GM18867 (cell line): ENCODE measurements around the gene DAZAP1.

Experiments
- ATAC-seq: cut with Tn5 transposase; IDR thresholded peaks from one replicate; pipeline ENCODE4 v1.9.1; 2021; ENCODE audit warnings: mild to moderate bottlenecking, moderate library complexity; ENCODE audit not compliant: unreplicated experiment

DAZAP1 gene

DNA sequence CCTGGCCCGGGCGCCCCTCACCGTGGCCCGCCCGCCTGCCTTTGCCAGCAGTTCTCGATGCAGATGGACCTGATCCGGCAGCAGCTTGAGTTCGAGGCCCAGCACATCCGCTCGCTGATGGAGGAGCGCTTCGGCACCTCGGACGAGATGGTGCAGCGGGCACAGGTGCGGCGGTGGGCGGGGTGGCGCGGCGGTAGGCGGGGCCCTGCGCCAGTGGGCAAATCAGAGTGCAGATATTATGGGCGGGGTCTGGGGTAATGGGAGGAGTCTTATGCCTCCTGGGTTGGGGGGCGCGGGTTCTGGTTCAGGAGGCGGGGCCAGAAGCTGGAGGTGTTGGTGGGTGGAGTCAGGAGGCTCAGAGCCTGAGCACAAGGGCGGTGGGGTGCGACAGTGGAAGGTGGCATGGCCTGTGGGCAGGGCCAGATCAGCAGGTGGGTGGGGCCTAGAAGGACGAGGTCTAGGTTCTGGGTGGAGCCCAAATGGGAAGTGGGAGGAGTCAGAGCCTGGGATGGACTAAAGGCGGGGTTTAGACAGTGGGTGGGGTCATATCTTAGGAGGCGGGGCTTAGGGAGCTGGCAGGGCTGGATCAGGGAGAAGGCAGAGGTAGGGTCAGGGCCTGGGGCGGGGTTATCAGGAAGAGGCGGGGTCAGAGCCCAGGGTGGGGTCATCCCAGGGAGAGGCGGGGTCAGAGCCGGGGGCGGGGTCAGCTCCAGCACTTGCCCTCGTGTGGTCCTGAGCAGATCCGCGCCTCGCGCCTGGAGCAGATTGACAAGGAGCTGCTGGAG is 48.1 kb downstream of the DAZAP1 start:
- ATAC-seq: no peak

DNA sequence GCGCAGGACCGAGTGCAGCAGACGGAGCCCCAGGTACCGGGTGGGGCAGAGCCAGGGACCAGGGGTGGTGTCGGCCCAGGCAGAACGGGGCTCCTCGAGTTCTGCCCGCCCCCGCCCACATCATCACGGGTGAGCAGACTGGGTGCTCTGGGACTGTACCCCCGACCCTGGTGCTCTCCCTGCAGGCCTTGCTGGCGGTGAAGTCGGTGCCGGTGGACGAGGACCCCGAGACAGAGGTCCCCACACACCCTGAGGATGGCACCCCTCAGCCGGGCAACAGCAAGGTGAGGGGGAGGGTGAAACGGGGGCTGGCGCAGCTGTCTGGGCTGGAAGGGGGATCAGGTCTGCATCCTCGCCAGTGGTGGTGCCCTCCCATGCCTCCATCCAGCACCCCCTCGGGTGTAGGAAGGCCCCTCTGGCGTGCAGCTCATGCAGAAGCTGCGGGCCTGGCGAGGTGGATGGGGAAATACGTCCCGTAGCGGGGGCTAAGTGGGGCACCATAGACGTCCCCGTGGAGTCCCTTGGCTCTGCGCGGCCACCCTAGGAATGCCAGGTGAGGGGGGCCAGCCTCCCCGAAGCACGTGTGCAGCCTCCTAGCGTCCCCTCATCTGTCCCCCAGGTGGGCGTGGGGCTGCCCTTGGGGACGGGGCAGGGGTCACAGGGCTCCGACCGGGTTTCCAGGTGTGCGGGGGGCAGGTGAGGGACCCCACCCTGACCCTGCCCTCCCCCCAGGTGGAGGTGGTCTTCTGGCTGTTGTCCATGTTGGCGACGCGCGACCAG is 48.9 kb downstream of the DAZAP1 start:
- no peak for ATAC-seq

DNA sequence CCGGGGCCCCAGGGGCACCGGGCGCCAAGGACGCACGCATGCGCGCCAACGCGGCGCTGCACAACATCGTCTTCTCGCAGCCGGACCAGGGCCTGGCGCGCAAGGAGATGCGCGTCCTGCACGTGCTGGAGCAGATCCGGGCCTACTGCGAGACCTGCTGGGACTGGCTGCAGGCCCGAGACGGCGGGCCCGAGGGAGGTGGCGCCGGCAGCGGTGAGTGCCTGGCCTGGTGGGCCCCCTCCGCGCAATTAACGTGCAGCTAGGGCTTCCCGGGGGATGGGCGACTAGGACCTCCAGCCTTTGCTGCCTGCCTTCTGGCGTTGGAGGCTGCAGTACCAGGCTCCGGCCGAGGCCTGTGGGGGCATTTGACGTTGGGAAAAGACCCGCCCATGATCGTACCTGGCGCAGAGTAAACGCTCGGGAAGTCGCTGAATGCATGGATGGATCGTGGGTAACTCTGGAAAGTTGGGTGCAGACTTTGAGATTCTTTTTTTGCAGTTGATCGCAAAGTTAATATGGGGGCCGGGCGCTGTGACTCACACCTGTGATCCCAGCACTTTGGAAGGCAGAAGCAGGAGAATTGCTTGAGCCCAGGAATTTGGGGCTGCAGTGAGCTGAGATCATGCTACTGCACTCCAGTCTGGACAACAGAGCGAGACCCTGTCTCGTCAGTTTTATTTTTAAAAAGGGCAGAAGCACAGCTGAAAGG is 49.8 kb downstream of the DAZAP1 start:
- ATAC-seq: no peak

DNA sequence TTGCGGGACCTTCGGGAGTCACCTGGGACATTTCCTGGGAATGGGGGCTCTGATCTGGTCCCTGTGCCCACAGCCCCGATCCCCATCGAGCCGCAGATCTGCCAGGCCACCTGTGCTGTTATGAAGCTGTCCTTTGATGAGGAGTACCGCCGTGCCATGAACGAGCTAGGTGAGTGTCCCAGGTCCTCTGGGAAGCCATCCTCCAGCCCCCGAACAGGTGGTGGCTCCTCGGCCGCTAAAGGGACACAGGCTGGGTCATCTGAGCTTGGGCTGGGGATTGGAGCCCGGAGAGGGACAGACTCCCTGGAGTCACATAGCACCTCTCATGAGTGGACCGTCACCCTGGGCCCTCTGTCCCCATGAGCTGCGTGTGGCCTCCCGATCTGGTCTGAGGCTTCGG is 50.5 kb downstream of the DAZAP1 start:
- ATAC-seq: no peak

DNA sequence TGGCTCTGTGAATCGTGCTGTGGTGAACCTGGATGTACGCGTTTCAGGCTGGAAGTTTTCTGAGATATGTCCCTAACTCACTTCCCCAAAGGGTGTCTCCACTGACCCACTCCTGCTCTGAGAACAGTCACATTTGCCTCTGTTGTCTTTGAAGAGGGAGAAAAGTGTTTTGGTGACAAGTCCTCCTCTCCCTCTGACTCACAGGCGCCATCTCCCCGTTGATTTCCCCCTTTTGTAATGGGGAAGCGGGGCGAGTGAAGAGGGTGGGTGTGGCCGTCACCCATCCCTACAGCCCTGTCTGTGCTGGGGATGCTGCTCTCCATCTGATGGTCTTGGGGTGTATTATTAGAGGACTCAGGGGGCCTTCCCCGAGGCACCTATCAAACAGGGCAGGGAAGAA is 52.1 kb downstream of the DAZAP1 start:
- no peak for ATAC-seq

DNA sequence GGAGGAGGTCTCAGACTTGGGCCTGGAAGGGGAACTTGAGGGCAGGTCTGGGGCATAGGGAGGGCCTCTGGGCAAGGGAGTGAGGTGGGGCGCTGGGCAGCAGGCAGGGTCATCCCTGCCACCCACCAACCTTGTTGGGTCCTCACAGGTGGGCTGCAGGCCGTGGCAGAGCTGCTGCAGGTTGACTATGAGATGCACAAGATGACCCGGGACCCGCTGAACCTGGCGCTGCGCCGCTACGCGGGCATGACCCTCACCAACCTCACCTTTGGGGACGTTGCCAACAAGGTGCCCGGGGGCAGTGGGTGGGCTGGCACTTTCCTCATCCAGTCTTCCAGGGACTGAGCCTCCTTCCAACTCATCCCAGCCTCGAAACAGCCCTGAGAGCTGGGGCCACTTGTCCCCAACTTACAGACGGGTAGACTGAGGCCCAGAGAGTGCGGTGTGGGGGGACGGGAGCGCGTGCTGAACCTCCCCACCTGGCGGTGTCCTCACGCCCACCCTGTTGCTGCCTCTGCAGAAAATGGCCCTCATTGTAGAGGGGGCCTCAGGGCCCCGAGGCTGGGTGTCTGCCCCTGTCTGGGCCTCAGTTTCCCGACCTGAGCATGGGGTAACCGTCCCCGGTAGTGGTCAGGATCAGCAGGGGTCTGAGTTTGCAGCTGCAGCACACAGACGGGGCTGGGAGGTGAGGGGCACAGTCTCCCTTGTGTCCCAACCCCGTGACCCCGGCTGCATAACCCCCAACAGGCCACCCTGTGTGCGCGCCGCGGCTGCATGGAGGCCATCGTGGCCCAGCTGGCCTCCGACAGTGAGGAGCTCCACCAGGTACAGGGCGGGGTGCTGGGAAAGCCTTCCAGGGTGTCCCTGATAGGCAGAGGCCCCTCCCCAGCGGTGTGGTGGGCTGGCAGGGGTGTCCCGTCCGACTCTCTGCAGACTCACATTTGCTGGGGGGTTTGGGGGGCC is 52.9 kb downstream of the DAZAP1 start:
- ATAC-seq: no peak

DNA sequence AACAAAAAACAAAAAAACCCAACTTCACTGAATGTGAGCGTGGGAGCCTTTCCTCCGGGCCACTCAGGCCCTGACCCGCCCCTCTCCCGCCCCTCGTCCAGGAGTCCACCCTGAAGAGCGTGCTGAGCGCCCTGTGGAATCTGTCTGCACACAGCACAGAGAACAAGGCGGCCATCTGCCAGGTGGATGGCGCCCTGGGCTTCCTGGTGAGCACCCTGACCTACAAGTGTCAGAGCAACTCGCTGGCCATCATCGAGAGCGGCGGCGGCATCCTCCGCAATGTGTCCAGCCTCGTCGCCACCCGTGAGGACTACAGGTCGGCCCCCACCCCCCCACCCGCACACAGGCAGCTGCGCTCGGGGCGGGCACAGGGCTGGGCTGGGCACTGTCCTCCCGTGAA is 54.5 kb downstream of the DAZAP1 start:
- ATAC-seq: no peak

DNA sequence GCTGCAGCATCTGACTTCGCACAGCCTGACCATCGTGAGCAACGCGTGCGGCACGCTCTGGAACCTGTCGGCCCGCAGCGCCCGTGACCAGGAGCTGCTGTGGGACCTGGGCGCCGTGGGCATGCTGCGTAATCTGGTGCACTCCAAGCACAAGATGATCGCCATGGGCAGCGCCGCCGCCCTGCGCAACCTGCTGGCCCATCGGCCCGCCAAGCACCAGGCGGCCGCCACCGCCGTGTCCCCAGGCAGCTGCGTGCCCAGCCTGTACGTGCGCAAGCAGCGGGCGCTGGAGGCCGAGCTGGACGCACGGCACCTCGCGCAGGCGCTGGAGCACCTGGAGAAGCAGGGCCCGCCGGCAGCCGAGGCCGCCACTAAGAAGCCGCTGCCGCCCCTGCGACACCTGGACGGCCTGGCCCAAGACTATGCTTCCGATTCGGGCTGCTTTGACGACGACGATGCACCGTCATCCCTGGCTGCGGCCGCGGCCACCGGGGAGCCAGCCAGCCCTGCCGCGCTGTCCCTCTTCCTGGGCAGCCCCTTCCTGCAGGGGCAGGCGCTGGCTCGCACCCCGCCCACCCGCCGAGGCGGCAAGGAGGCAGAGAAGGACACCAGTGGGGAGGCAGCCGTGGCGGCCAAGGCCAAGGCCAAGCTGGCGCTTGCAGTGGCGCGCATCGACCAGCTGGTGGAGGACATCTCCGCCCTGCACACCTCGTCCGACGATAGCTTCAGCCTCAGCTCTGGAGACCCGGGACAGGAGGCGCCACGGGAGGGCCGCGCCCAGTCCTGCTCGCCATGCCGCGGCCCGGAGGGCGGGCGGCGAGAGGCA is 58.0 kb downstream of the DAZAP1 start:
- ATAC-seq: no peak

DNA sequence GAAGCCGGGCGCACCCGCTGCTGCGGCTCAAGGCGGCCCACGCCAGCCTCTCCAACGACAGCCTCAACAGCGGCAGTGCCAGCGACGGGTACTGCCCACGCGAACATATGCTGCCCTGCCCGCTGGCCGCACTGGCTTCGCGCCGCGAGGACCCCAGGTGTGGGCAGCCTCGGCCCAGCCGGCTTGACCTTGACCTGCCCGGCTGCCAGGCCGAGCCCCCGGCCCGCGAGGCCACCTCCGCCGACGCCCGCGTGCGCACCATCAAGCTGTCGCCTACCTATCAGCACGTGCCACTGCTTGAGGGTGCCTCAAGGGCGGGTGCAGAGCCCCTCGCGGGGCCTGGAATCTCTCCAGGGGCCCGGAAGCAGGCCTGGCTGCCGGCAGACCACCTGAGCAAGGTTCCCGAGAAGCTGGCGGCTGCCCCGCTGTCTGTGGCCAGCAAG is 58.7 kb downstream of the DAZAP1 start:
- ATAC-seq: no peak

DNA sequence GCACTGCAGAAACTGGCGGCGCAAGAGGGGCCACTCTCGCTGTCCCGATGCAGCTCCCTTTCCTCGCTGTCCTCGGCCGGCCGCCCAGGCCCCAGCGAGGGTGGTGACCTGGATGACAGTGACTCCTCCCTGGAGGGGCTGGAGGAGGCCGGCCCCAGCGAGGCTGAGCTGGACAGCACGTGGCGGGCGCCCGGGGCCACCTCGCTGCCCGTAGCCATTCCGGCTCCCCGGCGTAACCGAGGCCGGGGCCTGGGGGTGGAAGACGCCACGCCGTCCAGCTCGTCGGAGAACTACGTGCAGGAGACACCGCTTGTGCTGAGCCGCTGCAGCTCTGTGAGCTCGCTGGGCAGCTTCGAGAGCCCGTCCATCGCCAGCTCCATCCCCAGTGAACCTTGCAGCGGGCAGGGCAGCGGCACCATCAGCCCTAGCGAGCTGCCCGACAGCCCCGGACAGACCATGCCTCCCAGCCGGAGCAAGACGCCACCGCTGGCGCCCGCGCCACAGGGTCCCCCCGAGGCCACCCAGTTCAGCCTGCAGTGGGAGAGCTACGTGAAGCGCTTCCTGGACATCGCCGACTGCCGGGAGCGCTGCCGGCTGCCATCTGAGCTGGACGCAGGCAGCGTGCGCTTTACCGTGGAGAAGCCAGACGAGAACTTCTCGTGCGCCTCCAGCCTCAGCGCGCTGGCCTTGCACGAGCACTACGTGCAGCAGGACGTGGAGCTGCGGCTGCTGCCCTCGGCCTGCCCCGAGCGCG is 59.3 kb downstream of the DAZAP1 start:
- no peak for ATAC-seq

DNA sequence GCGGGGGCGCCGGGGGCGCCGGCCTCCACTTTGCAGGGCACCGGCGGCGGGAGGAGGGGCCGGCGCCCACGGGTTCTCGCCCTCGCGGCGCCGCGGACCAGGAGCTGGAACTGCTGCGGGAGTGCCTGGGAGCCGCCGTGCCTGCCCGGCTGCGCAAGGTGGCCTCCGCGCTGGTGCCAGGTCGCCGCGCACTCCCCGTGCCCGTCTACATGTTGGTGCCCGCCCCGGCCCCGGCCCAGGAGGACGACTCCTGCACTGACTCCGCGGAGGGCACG is 59.8 kb downstream of the DAZAP1 start:
- no peak for ATAC-seq

DNA sequence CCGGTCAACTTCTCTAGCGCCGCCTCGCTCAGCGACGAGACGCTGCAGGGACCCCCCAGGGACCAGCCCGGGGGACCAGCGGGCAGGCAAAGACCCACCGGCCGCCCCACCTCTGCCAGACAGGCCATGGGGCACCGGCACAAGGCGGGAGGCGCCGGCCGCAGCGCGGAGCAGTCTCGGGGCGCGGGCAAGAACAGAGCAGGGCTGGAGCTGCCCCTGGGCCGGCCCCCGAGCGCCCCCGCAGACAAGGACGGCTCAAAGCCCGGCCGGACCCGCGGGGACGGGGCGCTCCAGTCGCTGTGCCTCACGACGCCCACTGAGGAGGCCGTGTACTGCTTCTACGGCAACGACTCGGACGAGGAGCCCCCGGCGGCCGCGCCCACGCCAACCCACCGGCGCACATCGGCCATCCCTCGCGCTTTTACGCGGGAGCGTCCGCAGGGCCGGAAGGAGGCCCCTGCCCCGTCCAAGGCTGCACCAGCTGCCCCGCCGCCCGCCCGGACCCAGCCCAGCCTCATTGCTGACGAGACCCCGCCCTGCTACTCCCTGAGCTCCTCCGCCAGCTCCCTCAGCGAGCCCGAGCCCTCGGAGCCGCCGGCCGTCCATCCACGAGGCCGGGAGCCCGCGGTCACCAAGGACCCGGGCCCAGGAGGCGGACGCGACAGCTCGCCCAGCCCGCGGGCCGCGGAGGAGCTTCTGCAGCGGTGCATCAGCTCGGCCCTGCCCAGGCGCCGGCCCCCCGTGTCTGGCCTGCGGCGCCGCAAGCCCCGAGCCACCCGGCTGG is 60.3 kb downstream of the DAZAP1 start:
- ATAC-seq: no peak

DNA sequence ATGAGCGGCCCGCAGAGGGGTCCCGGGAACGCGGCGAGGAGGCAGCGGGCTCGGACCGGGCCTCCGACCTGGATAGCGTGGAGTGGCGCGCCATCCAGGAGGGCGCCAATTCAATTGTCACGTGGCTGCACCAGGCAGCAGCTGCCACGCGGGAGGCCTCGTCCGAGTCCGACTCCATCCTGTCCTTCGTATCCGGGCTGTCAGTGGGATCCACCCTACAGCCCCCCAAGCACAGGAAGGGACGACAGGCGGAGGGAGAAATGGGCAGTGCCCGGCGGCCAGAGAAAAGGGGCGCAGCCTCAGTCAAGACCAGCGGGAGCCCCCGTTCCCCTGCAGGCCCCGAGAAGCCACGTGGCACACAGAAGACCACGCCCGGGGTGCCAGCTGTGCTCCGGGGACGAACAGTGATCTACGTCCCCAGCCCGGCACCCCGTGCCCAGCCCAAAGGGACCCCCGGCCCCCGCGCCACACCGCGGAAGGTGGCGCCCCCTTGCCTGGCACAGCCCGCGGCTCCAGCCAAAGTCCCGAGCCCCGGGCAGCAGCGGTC is 61.0 kb downstream of the DAZAP1 start:
- ATAC-seq: no peak

DNA sequence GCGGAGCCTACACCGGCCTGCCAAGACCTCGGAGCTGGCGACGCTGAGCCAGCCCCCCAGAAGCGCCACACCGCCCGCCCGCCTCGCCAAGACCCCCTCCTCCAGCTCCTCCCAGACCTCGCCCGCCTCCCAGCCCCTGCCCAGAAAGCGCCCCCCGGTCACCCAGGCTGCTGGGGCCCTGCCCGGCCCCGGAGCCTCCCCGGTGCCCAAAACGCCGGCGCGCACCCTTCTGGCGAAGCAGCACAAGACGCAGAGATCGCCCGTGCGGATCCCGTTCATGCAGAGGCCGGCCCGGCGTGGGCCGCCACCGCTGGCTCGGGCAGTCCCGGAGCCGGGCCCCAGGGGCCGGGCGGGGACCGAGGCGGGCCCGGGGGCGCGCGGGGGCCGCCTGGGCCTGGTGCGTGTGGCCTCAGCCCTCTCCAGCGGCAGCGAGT is 61.5 kb downstream of the DAZAP1 start:
- no peak for ATAC-seq

DNA sequence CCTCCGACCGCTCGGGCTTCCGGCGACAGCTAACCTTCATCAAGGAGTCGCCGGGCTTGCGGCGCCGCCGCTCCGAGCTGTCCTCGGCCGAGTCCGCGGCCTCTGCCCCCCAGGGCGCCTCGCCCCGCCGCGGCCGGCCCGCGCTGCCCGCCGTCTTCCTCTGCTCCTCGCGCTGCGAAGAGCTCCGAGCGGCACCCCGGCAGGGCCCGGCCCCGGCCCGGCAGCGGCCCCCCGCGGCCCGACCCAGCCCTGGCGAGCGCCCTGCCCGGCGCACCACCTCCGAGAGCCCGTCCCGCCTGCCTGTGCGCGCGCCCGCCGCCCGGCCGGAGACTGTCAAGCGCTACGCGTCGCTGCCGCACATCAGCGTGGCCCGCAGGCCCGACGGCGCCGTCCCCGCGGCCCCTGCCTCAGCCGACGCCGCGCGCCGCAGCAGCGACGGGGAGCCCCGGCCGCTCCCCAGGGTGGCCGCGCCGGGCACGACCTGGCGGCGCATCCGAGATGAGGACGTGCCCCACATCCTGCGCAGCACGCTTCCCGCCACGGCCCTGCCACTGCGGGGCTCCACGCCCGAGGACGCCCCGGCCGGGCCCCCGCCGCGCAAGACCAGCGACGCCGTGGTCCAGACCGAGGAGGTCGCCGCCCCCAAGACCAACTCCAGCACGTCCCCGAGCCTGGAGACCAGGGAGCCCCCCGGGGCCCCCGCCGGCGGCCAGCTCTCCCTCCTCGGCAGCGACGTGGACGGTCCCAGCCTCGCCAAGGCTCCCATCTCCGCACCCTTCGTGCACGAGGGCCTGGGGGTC is 62.1 kb downstream of the DAZAP1 start:
- ATAC-seq: no peak

DNA sequence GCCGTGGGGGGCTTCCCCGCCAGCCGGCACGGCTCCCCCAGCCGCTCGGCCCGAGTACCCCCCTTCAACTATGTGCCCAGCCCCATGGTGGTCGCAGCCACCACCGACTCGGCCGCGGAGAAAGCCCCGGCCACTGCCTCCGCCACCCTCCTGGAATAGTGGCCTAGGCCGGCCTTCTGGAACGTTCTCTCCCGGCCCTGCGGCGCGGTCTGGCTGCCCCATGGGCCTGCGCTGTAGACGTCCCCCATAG is 62.6 kb downstream of the DAZAP1 start:
- ATAC-seq: no peak

DNA sequence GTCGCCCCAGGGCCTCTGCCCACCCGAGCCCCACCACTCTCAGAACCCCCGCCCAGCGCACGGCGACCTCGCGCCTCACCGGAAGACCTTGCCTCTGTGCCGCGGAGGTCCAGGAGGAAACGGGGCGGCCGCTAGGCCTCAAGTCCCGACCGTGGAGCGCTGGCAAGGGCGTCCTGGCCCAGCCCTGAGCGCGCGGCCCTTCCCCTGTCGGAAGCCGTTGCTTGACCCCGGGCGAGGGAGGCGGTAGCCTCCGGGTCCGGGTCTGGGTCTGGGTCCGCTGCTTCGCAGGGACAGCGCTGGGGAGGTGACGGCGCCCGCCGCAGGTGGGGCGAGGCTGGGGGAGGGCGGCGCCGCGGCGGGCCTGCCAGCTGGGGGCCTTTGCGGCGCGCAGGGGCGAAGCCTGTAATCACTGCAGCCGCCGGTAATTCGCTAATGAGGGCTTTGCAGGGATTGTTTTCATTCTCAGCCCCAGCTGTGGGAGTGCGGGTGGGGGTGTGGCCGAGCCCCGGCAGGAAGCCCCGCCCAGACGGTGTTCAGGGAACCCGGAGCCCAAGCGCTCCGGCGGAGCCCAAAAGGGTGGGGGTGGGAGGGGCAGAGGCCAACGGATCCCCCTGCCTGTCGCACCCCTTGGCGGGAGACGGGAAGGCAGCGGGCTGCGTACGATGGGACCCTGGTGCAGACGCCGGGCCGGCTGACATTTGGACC is 63.1 kb downstream of the DAZAP1 start:
- no peak for ATAC-seq
